SW 1271 (cell line): ENCODE results near the gene ACP1.

ENCODE experiments used
- DNase-seq, 2 experiments: peaks; one replicate each; lab custom pipeline; 2025; lab: John Stamatoyannopoulos, UW

ACP1 gene

DNA sequence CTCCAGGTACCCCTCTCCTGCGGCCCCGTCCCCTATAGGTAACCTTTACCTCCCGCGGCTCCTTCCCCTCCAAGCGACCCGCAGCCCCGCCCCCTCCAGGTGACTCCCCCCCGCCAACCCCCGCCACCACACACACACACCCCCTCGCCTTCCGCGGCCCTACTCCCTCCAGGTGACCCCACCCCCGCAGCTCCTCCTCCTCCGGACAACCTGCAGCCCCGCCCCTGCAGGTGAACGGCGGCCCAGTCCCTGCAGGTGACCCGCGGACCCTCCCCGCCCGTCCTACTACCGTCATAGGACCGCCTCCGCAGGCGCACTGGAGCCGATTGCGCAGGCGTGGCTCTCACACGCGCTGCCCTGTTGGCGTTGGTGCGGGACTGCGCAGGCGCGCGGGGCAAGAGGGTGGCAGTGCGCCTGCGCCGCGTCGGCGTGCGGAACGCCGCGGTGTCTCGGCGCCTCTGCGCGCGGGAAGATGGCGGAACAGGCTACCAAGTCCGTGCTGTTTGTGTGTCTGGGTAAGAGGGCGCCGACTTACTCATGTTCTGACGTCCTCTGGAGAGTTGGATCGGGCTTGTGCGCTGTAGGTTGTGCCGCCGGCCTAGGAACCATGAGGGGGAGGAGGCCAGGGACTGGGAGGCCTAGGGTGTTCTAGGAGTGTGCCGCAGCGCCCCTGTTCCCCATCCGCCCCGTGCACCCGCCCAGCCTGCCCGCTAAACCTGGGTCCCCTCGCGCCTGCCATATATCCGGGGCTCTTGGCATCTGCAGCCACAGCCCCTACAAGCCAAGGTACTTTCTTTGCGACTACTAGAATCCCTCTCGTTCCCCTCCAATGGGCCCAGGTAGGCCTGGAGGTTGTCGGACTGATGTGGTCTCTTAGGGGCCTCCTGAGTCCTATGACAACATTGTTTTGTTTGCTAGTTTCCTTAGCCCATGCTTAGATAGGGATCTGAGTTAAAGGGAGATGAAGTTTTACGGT, at the start of gene ACP1:
TSS of gene ACP1 (plus strand) at position 455 of the 976 bp plus-strand sequence. CDS start at position 473, 18 bp downstream.
- peak; percentile 81 to 86 for DNase-seq

DNA sequence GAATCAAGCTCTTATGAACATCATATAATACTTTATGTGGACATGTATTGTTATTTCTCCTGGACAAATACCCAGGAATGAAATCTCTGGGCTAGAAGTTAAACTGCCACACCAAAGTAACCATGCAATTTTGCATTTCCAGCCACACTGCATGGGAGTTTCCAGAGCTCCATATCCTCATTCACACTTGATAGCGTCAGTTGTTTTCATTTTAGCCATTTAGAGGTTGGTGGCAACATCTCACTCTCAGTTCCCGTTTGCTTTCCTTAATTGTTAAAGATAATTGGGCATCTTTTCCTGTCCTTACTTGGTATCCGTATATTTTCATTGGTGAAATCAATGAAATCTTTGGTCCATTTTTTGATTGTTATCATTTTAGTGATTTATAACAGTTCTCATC, 48.7 kb upstream of the ACP1 start:
- DNase-seq, result no peak

DNA sequence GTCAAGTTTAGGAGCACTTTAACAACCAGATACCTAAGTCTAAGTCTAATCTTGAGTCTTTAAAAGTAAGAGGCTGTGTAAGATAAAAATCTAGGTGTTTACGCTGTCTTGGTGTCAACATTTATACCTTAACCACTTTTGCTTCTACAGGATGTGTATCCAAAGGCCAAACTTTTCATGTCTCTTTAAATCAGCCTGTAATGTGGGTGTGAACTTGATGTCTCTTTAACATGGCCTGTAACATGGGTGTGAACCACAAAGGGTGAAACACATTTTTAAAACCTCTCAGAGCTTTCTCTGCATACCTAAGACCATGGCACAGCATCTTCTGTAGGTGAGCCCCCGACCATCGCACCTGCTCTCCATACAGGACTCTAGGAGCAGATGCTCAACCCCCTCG, 41.3 kb upstream of the ACP1 start:
- DNase-seq, result no peak

DNA sequence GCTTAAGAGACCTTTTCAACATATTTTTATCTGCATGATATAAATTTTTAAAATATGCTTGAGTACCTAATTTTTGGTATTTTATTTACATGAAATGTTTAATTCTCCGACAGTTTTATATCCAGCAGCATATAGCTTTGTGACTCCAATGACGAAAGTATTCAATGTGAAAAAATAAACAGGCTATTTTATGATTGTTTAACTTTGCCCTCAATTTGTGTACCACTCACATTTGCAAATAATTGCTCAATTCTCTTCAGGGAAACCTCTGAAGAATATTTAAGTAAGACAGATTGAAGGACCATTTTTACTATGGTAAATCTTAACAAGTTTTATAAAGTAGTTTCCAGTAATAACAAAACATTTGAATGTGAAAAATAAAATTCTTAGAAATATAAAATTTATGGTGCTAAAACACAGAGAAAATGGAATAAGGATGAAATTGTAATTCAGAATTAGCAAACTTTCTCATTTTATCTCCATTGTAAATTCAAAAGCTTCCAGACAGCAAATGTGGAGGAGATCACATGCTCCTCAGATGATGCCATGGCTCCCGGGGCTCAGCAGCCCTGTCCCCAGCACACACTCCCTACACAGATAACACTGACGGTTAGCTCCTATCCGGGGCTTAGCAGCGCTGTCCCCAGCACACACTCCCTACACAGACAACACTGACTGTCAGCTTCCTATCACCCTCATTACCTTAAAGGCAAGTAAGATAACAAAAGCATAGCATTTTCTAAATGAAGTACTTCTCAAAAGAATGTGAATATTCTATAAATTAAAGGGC, 40.6 kb upstream of the ACP1 start:
- DNase-seq, result no peak

DNA sequence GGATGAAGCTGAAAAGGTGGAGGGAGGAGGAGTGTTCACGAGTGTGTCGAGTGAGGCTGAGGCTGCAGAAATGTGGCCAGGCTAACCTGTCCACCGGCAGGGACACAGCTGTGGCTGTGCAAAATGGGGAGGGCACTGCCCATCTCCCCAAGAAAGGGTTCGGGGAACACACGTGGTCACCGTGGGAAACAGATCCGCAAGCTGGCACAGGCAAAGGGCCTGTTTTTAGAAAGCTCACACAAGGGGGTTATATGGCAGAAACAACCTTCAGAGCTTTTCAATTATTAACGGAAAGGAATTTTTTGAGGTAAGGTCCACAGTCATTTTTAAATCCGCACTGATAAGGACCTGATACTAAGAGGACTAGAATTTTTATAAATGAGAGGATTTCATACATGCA, 36.6 kb upstream of the ACP1 start:
- DNase-seq, result no peak

DNA sequence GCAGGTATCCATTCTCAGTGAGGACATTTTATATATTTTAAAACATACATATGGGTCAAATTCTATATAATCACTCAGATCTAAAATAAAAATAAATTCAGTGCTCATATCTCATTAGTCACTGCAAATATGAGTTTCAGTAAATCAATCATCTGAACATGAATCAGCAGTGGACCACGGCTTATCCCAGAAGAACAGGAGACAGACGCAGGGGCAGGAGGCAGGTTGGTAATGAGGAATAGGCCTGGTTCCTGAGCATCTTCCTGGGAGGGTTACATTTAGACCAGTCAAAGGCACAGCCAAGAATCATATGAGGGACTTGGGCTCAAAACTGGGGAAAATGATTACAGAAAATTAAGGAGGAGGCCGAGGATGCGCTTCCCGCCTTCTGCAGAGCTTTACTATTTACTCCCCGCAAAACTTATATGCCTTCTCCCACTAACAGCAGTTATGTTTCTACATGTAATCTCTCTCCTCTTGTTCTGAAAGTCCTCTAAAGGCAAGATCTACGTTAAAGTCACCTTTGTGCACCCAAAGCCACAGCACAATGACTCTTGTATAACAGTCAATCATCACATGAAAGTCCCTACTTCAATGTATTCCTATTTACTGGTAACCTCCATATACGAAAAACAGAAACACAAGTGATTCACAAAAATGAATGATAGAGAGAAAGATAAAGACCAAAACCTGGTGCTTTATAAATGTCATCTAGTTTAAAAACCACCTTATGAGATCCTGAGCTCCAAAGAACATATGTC, 36.0 kb upstream of the ACP1 start:
- DNase-seq, result no peak

DNA sequence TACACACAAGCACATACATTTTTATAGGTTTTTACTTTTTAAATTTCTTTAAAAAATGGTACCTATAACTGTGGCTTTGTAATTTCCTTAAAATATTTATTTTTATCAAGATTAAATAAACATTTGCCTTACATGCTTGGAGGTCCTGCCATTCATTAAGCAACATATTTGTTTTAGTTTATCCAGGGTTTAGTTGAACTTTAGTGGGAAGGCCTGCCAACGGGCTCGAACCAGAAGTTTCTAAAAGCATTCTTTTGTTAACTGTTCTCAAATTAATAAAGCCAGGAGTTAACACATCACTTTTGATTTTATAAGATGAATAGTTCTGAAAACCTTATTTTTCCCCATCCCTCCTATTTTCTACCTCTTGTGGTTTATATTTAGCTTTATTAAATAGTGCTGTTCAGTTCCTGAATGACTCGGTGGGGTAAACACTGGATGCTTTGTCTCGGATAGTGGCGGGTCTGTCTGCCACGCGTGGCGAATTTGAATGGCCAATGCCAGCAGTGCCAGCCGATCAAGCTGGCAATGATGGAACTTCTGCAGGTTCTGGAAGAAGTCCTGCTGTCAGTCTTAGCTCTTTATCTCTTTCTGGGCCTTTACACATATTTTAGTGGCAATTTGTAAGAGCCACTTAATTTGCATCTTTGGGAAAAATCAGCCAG, 33.1 kb upstream of the ACP1 start:
- no peak for DNase-seq

DNA sequence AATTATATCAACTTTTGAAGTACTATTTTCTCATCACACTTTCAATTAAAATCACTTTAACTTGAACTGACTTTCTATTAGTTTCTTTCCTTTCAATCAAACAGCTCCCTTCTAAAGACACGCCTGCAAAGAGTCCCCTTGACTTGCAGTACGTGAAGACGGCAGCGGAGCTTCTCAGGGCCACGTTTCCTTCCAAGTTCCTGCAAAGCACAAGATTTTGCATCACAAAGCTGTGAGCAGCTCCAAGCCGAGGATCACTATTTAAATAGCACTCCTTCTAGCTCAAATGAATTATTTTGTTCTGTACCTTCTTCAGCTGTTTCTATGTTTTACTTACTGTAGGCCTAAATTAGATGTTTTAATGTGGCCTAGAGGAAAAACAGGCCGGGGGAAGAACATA, 31.7 kb upstream of the ACP1 start:
- no peak for DNase-seq

DNA sequence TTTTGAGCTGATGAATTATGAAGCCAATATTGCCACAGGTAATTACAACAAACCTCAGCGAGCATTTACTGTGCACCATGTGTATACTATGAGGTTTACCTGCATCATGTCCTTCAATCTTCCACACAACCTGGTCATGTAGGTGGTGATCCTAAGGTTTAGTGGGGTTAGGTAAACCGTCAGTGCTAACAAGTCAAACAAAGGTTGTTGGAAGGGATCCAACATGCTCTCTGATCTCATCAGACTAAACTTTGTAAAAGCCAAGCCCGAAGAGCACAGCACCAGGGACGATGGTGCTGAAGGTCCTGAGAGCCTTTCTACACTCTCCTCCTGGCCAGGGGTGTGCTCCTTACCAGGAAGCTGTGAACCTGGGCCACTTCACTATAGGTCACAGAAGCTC, 30.3 kb upstream of the ACP1 start:
- no peak for DNase-seq

DNA sequence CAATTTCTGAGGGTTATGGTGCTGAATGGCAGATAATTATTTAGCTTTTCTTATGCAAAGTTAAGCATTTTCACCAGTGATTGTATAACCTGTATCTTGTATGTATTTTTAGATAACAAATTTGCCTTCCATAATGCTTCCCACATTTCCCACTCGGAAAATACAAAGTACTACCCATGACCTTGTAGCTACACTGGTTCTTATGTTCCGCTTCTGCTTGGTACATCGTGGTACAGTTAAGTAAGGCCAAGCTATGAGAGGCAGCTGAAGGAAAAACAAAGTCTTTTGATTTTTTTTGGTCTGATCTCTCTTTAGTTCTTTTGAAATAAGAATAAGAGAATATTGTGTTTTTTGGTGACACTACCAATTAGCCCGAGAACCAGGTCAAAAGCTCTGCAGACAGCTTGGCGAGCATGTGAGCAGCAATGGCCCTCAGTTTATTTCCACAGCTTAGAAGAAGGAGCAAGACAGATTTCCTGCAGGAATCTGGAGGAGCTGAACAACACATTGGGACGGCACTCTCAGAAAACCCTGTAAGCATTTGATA, 27.7 kb upstream of the ACP1 start:
- no peak for DNase-seq

DNA sequence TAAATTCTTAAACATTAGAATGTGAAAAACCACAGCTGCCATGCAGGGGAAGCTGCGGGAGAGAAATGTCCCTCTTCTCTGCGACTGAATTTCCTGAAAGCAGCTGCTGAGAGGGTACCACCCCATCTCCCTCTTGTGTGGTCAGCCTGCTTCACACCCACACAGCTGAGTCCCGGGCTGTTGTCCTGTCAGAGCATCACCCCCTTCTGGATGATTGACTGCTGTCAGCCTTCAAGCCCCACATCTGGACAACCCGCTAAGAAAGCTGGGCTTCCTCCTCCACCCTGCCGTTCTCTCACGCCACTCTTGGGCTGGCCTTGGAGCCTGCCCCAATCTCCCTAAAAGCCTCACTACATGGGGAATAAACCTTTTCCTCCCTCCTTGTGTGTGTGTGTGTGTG, 26.9 kb upstream of the ACP1 start:
- no peak for DNase-seq

DNA sequence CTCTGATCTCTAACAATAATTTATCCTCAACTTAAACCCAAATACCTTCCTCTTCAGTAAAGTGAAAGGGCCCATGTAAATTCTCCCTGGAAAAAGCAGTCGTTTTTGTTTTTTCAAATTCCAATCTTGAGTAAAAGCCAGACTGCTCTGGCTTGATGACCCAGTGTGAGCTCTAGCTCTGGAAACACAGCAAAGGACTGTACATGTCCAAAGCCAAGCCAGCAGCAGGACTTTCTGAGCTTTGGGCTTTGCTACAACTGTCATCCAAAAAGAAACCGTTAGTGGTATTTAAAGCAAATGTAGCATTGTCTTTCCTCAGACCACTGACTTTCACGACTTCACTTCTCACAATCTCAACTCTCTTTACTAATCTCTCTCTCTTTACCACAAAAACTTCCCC, 26.3 kb upstream of the ACP1 start:
- DNase-seq, result no peak

DNA sequence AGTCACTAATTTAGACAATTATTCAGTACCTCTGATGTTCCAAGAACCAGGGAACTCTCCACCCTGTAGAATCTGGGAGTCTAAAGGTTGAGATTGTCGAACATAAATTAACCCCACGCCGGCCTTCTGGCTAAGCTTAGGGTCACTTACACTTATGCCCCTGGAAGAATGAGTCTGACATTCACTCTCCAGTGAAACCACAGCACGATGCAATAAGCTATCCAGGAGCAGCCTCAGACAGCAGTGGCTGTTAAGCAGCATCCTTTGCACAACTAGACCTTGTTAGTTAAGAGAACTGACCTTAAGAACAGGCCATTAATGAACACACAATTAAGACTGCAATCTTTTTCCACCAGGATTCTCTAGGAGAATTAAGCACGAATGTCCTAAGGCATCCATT, 25.9 kb upstream of the ACP1 start:
- no peak for DNase-seq

DNA sequence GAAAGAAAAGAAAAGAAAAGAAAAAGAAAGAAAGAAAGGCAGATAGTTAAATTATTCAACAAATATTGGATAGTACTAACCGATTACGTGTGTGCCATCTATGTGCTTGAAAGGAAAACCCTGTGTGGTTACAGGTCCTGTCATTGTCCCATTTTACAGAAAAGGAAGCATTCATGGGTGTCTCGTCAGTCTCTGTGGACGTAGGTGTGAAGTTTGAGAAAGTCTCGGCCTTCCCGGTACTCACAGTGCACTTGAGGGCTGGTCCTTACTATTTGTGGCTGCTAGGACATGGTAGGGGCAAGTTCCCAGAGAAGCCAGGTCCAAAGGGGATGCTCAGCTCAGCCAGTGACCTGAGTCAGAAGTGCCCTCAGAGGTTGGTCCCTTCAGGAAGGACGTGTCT, 20.2 kb upstream of the ACP1 start:
- DNase-seq, result no peak

DNA sequence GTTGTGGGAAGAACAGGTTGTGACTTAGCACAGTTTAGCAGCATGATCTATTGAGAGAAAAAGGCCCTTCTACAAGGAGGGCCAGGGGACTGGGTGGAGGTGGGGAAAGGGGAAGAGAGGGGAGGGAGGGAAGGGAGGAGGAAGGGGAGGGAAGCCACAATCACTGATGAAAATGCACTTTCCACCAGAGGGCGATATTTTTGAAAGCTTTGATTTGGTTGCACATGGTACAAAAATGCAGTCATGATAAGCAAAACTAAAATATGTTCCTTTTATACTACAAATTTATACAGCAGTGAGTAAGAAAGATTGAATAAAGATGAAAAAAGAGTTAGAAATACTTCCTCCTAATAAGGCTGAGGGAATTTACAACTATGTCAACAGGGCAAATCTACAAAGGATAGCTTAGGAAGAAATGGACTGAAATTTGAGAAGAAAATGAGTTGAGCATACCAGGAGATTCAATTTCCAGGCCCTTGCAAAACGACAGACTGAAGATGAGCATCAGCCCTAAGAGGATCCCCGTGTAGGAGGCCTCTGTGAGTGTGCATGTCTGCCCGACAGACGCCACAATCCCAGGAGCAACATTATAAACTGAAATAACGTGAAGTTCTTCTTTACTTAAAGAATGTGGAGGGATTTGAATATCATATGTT, 18.1 kb upstream of the ACP1 start:
- peak in 1 of 2 experiments; percentile 46 for DNase-seq

DNA sequence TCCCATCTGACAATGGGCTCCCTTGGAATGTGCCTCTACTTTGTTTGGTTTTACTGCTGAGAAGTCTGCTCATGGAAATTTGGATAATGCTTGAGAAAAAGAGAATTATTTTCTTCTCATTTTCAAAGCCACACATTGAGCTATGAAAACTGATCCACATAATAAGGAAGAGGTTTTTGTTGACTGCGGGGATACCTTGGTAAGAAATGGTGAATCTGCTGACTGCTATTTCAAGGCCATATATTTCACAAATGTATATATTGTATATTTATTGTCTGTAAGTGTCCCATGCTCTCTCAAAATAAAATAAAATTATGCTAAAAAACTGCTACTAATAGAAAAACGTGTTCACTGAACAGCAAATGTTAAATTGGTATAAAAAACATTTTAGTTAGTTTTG, 16.0 kb upstream of the ACP1 start:
- no peak for DNase-seq

DNA sequence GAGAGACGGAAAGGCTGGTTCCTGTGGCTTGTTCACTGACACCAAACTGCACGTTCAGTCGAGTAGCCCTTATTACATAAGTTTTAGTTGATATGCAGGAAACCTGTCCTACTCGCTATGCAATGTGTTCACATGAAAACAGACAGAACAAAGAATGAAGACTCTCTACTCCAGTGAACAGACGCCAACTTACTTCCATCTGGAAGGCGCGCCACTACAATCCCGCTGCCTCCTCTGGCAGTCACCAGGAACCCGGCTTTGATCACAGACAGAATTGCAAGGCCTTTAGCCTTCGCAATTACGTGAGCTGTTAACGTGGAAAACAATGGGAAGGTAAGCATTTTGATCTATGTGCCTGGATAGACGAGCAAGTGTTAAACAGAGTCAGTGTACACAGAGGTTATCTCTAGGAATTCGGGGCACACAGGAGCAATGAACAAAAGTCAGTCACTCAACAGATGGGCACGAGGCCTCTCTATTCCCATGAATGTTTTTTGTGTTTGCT, 15.2 kb upstream of the ACP1 start:
- no peak for DNase-seq

DNA sequence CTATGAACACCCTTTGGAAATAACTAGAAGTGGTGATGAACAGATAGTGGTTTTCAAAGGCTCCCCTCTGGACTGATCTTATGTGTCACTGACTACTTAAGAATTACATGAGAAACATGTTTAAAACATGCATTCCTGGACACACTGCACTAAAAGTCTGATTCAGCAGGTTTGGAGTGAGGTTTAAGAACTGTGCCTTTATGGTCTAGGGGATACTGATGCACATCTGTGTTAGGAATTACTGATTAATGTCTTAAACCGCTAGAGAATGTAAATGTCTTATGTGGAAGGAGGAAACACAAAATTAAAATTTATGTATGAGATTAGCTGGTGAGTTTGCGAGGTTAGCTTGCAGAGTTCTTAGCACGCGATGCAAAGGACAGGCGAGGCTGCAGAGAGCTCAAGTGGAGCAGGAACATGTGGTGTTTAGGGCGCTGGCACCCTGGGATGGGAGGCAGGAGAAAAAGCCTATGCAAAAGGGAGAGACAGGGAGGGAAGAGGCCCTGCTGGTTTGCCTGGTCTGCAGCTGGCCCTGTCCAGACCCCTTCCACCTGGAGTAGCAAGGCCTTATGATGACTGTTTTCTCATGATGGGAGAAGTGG, 12.6 kb upstream of the ACP1 start:
- DNase-seq, result no peak

DNA sequence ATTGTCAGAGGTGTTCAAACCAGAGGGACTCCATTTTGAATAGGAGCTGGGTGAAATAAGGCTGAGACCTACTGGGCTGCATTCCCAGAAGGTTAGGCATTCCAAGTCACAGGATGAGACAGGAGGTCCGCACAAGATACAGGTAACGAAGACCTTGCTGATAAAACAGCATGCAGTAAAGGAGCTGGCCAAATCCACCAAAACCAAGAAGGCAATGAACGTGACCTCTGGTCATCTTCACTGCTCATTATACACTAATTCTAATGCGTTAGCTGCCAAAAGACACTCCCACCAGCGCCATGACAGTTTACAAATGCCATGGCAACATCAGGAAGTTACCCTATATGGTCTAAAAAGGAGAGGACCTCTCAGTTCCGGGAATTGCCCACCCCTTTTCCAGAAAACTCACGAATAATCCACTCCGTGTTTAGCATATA, 11.5 kb upstream of the ACP1 start:
- DNase-seq, result no peak

DNA sequence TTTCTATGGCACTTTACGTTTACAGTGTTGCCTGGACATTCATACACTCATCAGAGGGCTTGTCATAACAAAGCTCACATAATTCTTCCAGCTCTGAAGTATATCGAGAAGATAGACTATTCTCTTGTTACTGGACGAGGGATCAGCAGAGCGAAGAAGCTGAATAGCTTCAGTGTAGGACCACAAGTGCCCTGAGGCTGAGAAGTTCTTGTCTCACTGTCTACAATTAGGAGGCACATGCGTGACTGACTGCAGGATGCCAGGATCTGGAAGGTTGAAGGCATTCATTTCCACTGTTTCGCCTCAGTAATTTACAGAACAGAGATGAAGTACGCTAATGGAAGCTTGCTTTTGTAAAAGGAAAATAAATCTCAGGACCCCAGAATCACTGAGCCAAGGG, 10.5 kb upstream of the ACP1 start:
- DNase-seq, result no peak
